ENCODE results near the gene SLIT2.

Gene SLIT2, protein sequence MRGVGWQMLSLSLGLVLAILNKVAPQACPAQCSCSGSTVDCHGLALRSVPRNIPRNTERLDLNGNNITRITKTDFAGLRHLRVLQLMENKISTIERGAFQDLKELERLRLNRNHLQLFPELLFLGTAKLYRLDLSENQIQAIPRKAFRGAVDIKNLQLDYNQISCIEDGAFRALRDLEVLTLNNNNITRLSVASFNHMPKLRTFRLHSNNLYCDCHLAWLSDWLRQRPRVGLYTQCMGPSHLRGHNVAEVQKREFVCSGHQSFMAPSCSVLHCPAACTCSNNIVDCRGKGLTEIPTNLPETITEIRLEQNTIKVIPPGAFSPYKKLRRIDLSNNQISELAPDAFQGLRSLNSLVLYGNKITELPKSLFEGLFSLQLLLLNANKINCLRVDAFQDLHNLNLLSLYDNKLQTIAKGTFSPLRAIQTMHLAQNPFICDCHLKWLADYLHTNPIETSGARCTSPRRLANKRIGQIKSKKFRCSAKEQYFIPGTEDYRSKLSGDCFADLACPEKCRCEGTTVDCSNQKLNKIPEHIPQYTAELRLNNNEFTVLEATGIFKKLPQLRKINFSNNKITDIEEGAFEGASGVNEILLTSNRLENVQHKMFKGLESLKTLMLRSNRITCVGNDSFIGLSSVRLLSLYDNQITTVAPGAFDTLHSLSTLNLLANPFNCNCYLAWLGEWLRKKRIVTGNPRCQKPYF (N-terminal part only)

DNA sequence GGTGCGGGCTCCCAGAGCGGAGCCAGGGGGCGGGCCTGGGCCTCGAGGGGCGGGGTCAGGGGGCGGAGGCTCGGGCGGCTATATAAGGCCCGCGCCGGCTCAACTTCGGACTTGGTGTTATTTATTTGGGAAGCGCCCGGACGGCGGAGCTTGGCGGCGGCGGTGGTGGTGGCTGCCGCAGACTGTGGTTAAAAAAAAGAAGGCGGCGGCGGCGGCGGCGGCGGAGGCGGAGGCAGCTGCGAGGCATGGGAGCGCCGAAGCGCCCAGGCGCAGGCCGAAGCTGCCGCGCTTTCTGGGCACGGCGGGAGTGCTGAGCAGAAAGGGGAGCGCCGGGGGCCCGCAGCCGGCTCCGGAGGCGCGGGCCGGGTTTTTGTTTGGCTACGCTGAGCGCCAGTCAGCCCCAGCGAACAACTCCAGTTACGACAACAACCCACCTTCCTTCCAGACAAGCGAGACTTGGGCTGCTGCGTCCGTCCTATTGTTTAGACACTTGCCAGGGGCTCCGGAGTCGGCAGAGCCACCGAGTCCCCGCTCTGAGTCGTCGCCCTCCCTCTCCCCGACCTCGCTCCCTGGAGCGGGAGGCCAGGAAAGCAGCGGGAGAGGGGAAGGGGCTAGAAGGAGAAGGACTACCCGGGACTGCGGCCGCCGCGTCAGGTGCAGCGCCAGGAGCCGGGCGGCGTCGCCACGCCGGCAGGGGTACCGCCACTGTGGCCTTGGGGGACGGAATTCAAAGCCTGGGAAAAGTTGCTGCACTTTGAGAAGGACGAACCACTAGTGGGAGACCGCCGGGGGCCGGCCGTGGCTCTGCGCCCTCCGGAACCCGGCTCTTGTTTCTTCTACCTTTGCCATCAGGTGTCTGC lies at the start of gene SLIT2:
Gene SLIT2, plus strand, starts transcription at position 110 of the 860 bp plus-strand sequence. CDS start 1,911 bp downstream, outside the sequence.
- DNase-seq, result peak; percentile 14

DNA sequence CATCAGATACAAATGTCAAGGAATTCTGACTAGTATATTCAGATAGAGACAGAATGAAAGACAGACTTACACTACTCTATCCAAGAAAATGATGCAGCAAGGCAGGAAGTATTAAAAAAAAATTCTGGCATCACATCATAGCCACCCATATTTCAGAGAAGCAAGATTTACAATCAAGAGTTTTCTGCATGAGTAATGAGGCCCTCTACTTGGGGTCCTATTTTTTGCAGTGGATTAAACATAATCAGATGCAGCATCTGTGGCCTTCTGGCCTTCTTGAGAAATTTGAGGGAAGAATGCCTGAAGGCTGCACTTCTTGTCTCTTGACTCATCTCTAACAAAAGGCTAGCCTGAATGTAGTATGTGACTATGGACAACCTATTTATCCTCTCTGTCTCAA lies 48.2 kb upstream of the SLIT2 start:
- DNase-seq, result no peak

DNA sequence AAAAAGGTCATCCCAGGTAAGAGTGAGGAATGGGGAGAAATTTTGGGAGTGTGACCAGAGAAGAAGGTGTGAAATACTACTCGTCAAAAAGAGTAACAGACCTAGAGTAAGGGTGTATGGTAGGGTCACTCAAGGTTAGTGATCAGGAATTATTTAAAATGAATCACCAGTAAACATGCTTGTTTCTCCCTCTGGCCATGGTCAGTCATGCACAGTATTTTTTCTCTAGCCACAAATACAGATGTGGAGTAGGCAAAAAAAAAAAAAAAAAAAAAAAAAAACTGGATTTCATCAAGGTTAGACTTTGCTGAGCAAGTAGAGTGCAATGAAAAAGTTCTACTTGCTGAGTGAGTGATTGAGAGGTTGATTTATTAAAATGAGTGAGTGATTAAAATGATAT lies 34.2 kb upstream of the SLIT2 start:
- DNase-seq, result no peak

- DNase-seq, result no peak
These were observed 33.8 kb upstream of the SLIT2 start for GRCh38 chr4:20217951-20218350.

GRCh38 chr4:20219521-20219920 lies 32.2 kb upstream of the SLIT2 start:
- no peak for DNase-seq

GRCh38 chr4:20237894-20238537 lies 13.7 kb upstream of the SLIT2 start:
- DNase-seq, result no peak

DNA sequence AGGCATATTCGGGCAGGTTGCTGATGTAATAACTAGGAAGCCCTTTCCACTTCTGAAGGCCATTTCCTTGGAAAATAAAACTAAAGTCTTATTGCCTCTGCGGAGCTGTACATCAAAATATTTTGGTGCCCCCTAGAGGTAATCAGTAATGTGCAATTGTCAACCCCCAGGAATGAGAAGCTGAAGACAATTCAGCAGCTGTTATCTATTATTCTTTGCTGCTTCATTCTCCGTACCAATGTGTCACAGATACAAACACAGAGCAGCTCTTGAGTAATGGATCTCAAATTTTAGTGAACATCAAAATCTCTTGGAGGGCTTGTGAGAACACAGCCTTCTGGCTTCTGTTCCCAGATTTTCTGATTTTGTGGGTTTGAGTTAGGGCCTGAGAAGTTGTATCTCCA lies 3.5 kb upstream of the SLIT2 start:
- DNase-seq, result no peak

DNA sequence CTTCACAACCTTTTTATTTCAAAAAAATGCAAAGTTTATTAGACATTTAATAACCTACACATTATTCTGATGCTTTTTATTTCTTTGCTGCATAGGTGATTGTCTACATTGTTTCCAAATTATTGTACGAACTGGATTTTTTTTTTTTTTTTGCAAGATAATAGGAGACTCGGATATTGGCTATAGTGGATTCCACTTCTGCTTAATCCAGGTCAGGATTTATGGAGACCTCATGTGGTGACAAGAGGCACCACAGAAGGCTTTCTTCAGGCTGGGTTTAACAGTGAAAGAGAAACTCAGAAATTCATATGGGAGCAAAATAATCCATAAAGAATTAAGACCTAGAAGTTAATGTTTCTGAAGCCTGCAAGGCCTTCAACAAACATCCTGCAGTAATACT lies 2.4 kb upstream of the SLIT2 start:
- no peak for DNase-seq

DNA sequence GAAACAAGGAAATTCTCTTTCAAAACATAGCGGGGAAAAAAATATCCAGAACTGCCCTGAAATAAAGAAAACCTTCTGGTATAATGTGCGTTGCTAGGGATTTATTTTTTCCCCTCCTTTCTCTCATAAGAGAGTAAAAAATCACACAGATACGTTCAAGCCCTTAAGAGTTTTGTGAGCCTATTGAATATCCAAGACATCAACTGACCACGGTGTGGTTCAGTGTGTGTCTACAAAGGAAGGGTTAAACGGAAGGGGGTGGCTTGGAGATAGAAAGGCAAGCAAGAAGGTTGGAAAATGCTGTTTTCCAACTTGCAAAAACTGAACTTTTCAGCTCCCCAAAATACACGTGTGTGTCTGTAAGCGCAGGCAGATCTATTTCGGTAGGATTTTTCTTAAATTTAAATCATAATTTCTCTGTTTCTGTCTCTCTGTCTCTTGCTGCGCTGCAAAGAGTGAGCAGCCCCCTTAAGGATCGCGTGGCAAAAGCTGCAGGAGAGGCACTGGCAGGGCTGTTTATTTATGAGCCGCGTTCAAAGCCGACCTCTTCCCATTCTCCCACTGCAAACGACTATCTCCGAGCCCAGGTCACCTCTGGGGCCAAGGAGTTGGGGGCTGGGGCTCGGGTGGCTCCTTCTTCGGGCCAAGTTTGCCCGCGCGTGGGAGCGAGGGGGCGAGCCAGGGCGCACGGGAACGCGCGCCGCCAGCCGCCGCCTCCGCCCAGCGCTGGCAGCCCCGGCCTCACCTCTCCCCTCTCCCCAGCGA lies 492 bp upstream of the SLIT2 start:
- no peak for DNase-seq

- peak; percentile 7 for DNase-seq
These were observed 1.1 kb downstream of the SLIT2 start for GRCh38 chr4:20252656-20253282.

- DNase-seq, result no peak
These were observed 1.6 kb downstream of the SLIT2 start for GRCh38 chr4:20253283-20253734.

- no peak for DNase-seq
These were observed 2.2 kb downstream of the SLIT2 start for GRCh38 chr4:20253735-20254409.

- peak; percentile 10 for DNase-seq
These were observed 3.0 kb downstream of the SLIT2 start for GRCh38 chr4:20254511-20255250.

GRCh38 chr4:20255251-20255586 lies 3.5 kb downstream of the SLIT2 start:
- no peak for DNase-seq

GRCh38 chr4:20255823-20256222 lies 4.1 kb downstream of the SLIT2 start:
- DNase-seq, result no peak

DNA sequence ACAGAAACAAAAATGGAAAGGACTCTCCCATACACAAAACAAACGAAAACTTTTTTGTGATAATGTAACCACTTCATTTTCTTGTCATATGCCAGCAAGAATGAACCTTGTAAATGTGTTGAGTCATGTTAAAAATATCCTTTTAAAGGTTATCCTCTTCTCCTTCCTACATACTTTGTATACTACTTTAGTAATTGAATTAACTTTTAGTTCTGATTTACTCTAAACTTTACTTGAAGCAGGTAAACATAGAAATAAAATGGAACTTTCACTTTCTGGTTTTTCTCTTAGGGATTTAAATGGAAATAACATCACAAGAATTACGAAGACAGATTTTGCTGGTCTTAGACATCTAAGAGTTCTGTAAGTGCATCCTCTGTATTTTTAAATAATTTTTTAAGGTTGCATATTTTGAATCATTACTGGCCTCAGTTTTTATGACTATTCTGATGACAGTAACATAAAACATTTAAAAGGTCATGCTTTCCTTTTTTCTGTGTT lies 4.7 kb downstream of the SLIT2 start:
- DNase-seq, result no peak

DNA sequence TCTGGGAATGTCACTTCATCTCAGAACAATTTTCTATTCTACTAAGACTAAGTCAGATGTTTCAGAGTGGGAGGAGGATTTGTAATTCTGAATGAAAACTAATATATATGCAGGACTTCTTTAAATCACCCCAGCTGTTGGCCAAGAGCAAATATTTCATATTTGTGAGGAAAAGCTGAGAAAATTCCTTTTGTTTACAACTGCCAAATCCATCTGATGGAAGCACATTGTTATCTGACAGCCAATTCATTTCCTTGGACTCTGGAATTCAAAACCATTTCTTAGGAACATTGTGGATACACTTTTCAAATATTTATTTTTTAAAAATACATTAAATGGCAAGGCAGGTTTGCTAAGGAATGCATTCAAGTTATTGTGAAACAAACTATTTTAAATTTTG lies 8.0 kb downstream of the SLIT2 start:
- no peak for DNase-seq

DNA sequence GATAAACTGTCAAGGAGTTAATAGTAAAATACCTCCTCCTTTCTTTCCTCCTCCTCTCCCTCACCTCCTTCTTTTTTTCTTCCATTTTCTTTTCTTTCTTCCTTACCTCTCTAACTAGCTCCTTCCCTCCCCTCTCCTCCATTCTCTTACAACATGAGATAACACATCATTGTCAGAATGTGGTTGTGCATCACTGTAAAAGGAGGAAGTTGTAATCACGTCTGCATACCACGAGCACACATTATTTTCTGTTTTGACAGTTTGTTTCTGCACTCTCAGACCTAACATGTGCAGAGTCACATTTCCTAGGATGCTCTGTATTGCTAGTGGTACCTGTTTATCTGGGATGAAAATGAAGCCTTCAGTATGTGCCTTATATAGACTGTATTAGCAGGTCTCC lies 9.1 kb downstream of the SLIT2 start:
- no peak for DNase-seq

DNA sequence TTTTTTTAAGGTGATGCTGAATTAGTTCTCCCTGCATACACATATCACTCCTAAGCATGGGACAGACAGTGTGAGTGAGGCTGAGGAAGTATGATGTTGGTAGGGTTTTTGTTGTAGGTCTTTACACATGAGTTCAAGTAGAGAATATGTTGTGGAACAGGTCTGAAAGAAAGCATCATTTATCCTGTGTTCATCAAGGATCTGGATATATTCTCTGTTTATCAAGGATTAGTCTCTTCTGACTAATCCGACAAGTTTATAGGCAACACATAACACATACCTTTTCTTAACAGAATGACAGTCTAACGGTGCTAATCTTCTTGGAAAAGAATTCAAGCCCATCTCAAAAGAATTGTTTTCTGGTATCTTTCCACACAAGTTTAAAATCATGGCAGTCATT lies 10.5 kb downstream of the SLIT2 start:
- no peak for DNase-seq

DNA sequence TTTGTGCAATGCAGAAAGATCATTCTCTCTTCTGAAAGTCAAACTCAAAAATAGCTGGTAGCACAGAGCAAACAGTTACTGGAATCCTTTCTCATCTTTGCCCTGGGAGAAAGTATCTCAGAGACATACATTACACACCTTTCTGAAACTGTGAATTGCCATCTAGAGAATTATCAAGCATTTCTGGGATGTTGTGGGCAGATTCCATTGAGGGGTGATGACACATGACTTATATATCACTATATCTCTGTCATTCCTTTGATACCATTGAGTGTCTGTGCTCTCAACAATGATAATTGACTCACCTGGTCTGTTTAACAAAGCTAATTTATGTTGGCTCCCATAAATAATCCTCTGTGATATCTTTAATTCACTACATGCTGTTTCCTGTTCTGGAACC lies 13.0 kb downstream of the SLIT2 start:
- no peak for DNase-seq
